Activated CD8-positive, alpha-beta T cell treated with anti-CD3 and anti-CD28 coated beads for 36 hours (primary cell): ENCODE data around the gene DES. TPM values are rescaled to one million over a fixed set of nuclear protein-coding genes. Genes with fewer than 3 reads are reported as not detected.

Experiments
- ATAC-seq: fragments of 200-7000 bp; cut with Tn5 transposase; one replicate; pipeline ENCODE4 v1.10.0; 2021; ENCODE audit warnings: mild to moderate bottlenecking, moderate library complexity
- CTCF ChIA-PET: fragments of 350-600 bp; sonication (Branson Sonifier 250); formaldehyde crosslinking; loops from one replicate; lab custom pipeline; 2021; ENCODE audit warnings: antibody characterized with exemption; lab: Charles Lee
- POLR2A ChIA-PET: fragments of 350-600 bp; sonication (Branson Sonifier 250); formaldehyde crosslinking; loops from one replicate; lab custom pipeline; 2021; ENCODE audit warnings: antibody characterized with exemption; lab: Charles Lee
- DNase-seq: peaks from one replicate; pipeline ENCODE4 v3.0.0-alpha.2; 2020
- H3K27ac Mint-ChIP-seq: one replicate; pipeline ENCODE4 v1.8.0; 2021; ENCODE audit warnings: mild to moderate bottlenecking, mixed read lengths
- H3K27me3 Mint-ChIP-seq: one replicate; pipeline ENCODE4 v1.8.0; 2021; ENCODE audit warnings: mixed read lengths
- H3K36me3 Mint-ChIP-seq: one replicate; pipeline ENCODE4 v1.8.0; 2021; ENCODE audit warnings: low read depth, mixed read lengths
- H3K4me1 Mint-ChIP-seq: one replicate; pipeline ENCODE4 v1.8.0; 2021; ENCODE audit warnings: low read depth, mixed read lengths
- H3K4me3 Mint-ChIP-seq: one replicate; pipeline ENCODE4 v1.8.0; 2021; ENCODE audit warnings: mild to moderate bottlenecking, moderate library complexity, mixed read lengths
- H3K9me3 Mint-ChIP-seq: one replicate; pipeline ENCODE4 v1.8.0; 2021; ENCODE audit warnings: mixed read lengths
- CTCF ChIP-seq: fragments of 200-600 bp; IDR thresholded peaks from one replicate; pipeline ENCODE4 v1.8.0; 2022; ENCODE audit warnings: antibody characterized with exemption, mild to moderate bottlenecking
- intact Hi-C: fragments of 100-400 bp; cut with micrococcal nuclease; formaldehyde crosslinking; loops from one replicate; pipeline ENCODE4 v1.10.0; 2022
- total RNA-seq, 2 experiments: library from RNA; stranded (reverse); gene quantifications; one replicate each; pipeline ENCODE4 v1.2.3, GENCODE V29; 2021

DES gene
- total RNA-seq, 2 experiments from 2014 or later, result not detected

GRCh38 chr2:219386532-219387280 is 31.5 kb upstream of the DES start:
- no peak for DNase-seq
- peak overlapping the region; percentile 98 for H3K4me3 Mint-ChIP-seq
- ATAC-seq, result no peak
- CTCF ChIA-PET, result interaction anchor here (0.7 to 7.9 kb wide), 7 partner anchors 16 to 510 kb away, joined by 3 to 84 read pairs (median 6); partner anchors contain the start of genes DNAJB2 and GMPPA
- H3K27ac Mint-ChIP-seq, result peak overlapping the region; percentile 97
- peaks cover 2% of the 10 kb centered on the region for H3K9me3 Mint-ChIP-seq
- POLR2A ChIA-PET, result interaction anchor here (1.0 to 1.5 kb wide), 5 partner anchors 8 to 240 kb away, joined by 3 to 11 read pairs (median 4); partner anchors contain the start of gene ABCB6
- H3K36me3 Mint-ChIP-seq, result peaks cover 38% of the 10 kb centered on the region
- no peak for TF ChIP-seq CTCF
- H3K27me3 Mint-ChIP-seq, result no peaks in the 10 kb centered on the region
- intact Hi-C loops, result no loop called here
- H3K4me1 Mint-ChIP-seq, result peaks cover 21% of the 10 kb centered on the region

- intact Hi-C loops, result no loop called here
- H3K27ac Mint-ChIP-seq, result peak within 1 kb of the TSS; percentile 97
- peaks cover 32% of the 10 kb centered on the region for H3K36me3 Mint-ChIP-seq
- H3K4me1 Mint-ChIP-seq, result peaks cover 21% of the 10 kb centered on the region
- H3K4me3 Mint-ChIP-seq, result peak within 1 kb of the TSS; percentile 98
- no peaks in the 10 kb centered on the region for H3K27me3 Mint-ChIP-seq
- DNase-seq (peak; percentile 85), ATAC-seq (peak; percentile 34)
- H3K9me3 Mint-ChIP-seq, result peaks cover 2% of the 10 kb centered on the region
- CTCF ChIA-PET, result interaction anchor here (0.8 to 7.9 kb wide), 11 partner anchors 15 to 511 kb away, joined by 3 to 84 read pairs (median 6); partner anchors contain the start of genes DNAJB2 and GMPPA
- POLR2A ChIA-PET, result interaction anchor here (0.6 to 1.5 kb wide), 9 partner anchors 9 to 266 kb away, joined by 3 to 11 read pairs (median 4); partner anchors contain the start of genes ABCB6, CNPPD1 and TUBA4A
- TF ChIP-seq CTCF, result no peak
Measured at GRCh38 chr2:219387306-219388120, 30.7 kb upstream of the DES start, which contains the start of gene DNPEP. Gene DNPEP, minus strand, starts transcription at chr2:219387912. Its CDS starts 118 bp downstream, at chr2:219387794.

- DNase-seq (peak; percentile 99), ATAC-seq (peak; percentile 81)
- no peaks in the 10 kb centered on the region for H3K27me3 Mint-ChIP-seq
- intact Hi-C loops, result no loop called here
- peak overlapping the region; percentile 85 for H3K27ac Mint-ChIP-seq
- peak; percentile 58 for TF ChIP-seq CTCF
- H3K9me3 Mint-ChIP-seq, result peaks cover 2% of the 10 kb centered on the region
- CTCF ChIA-PET, result interaction anchor here (0.6 to 7.9 kb wide), 26 partner anchors 9 to 512 kb away, joined by 3 to 84 read pairs (median 4); partner anchors contain the start of genes CHPF, DNAJB2, GMPPA and SPEG
- peaks cover 31% of the 10 kb centered on the region for H3K36me3 Mint-ChIP-seq
- POLR2A ChIA-PET, result interaction anchor here (0.6 to 1.5 kb wide), 12 partner anchors 9 to 677 kb away, joined by 3 to 11 read pairs (median 4); partner anchors contain the start of genes ABCB6, CNPPD1 and TUBA4A
- peaks cover 21% of the 10 kb centered on the region for H3K4me1 Mint-ChIP-seq
- H3K4me3 Mint-ChIP-seq, result peak overlapping the region; percentile 72
Measured at GRCh38 chr2:219388121-219388906, 29.9 kb upstream of the DES start.

- peak overlapping the region; percentile 85 for H3K27ac Mint-ChIP-seq
- peaks cover 21% of the 10 kb centered on the region for H3K4me1 Mint-ChIP-seq
- ATAC-seq (no peak), DNase-seq (no peak)
- H3K36me3 Mint-ChIP-seq, result peaks cover 26% of the 10 kb centered on the region
- ChIA-PET CTCF (interaction anchor here (0.6 to 7.9 kb wide), 23 partner anchors 9 to 285 kb away, joined by 3 to 84 read pairs (median 4); partner anchors contain the start of genes CHPF, DNAJB2, GMPPA and SPEG), POLR2A (interaction anchor here (0.7 to 1.4 kb wide), 4 partner anchors 9 to 677 kb away, joined by 3 to 4 read pairs (median 4); no protein-coding TSS in a partner anchor)
- peak overlapping the region; percentile 72 for H3K4me3 Mint-ChIP-seq
- peaks cover 2% of the 10 kb centered on the region for H3K9me3 Mint-ChIP-seq
- intact Hi-C loops, result no loop called here
- no peak for TF ChIP-seq CTCF
- H3K27me3 Mint-ChIP-seq, result no peaks in the 10 kb centered on the region
Measured at GRCh38 chr2:219388907-219389156, 29.3 kb upstream of the DES start.
